ENCODE results near the gene SLC29A1. TPM values are rescaled to one million over a fixed set of nuclear protein-coding genes. Genes with fewer than 3 reads are reported as not detected.

Gene SLC29A1
- total RNA-seq, 1 experiment from 2014 or later = 54.7 TPM

DNA sequence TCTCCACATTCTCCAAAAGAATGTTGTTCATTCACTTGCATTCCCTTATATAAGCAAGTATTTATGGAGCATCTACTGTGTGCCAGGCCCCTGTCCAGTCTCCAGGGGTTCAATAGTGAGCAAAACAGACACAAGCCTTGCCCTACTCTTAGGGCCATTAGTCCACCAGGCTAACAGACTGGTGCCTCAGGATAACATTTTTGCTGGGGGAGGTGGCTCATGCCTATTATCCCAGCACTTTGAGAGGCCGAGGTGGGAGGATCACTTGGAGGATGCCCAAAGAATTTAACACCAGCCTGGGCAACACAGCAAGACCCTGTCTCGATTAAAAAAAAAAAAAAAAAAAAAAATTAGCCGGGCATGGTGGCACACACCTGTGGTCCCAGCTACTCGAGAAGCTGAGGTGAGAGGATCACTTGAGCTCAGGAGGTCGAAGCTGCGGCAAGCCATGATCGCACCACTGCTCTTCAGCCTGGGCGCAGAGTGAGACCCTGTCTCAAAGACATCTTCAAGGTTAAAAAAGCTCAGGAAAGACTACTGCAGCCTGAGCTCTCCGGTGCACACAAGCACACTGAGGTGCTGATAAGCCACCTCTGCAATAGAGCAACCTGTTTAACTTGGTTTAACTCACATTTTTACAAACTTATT is 44.8 kb upstream of the SLC29A1 start:
- Histone ChIP-seq H3K4me2 (ENCODE audit: low read length) (peak overlapping the region; percentile 41), H3K9ac (ENCODE audit: low read length) (no peak overlapping the region), H2AFZ (ENCODE audit: low read length) (no peak overlapping the region), H3K36me3 (ENCODE audit: low read depth, low read length) (no peaks in the 10 kb centered on the region), H3K9me3 (ENCODE audit: low read length) (no peaks in the 10 kb centered on the region), H3K27me3 (ENCODE audit: low read length) (no peaks in the 10 kb centered on the region), H4K20me1 (ENCODE audit: low read length) (no peaks in the 10 kb centered on the region), H3K27ac (ENCODE audit: low read length) (0 out of 2 replicates have a peak overlapping the region, but pooled peaks have one; percentile 7), H3K79me2 (ENCODE audit: low read length) (no peaks in the 10 kb centered on the region), H3K4me3 (ENCODE audit: low read length) (no peak overlapping the region), H3K9me2 (replicated peaks; ENCODE audit: low read length) (no peaks in the 10 kb centered on the region), H3F3A (ENCODE audit: low read length, unreplicated experiment) (no peaks in the 10 kb centered on the region), H3K4me1 (ENCODE audit: insufficient read depth, low read length) (peaks cover 17% of the 10 kb centered on the region)
- DNase-seq = no peak
- ATAC-seq = peak; percentile 44
- POLR2A ChIA-PET (ENCODE audit: unreplicated experiment) = no interaction called here
- BruUV-seq (replicated peaks) = no TSS peak
- CTCF ChIA-PET = no interaction called here
- intact Hi-C loops (cut with micrococcal nuclease) = no loop called here
- TF ChIP-seq EZH2phosphoT487 (IDR thresholded peaks at IDR 0.05; ENCODE audit: borderline replicate concordance, low read length) (no peak), EZH2 (IDR thresholded peaks at IDR 0.05; ENCODE audit: low read length, unreplicated experiment) (no peak)
- TF ChIP-seq, protein P1, sequence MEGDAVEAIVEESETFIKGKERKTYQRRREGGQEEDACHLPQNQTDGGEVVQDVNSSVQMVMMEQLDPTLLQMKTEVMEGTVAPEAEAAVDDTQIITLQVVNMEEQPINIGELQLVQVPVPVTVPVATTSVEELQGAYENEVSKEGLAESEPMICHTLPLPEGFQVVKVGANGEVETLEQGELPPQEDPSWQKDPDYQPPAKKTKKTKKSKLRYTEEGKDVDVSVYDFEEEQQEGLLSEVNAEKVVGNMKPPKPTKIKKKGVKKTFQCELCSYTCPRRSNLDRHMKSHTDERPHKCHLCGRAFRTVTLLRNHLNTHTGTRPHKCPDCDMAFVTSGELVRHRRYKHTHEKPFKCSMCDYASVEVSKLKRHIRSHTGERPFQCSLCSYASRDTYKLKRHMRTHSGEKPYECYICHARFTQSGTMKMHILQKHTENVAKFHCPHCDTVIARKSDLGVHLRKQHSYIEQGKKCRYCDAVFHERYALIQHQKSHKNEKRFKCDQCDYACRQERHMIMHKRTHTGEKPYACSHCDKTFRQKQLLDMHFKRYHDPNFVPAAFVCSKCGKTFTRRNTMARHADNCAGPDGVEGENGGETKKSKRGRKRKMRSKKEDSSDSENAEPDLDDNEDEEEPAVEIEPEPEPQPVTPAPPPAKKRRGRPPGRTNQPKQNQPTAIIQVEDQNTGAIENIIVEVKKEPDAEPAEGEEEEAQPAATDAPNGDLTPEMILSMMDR (conservative IDR thresholded peaks at IDR 0.05; ENCODE audit: low read depth, low read length) = no peak

DNA sequence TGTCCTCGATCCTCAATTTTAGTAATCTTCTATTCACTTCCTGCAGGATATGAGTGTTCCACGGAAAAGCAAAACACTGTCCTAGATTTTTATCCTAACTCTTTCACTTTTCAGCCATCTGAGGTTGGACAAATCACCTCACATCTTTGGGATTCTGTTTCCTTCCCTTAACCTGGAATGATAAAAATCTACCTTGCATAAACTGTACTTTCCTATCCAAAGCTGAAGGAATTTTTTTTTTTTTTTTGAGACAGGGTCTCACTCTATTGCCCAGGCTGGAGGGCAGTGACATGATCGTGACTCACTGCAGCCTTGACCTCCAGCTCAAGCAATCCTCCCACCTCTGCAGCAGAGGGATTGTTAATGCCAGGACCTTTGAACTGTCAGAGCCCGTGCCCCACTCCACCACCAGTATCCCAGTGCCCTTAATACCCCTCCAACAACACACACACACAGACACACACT is 44.3 kb upstream of the SLC29A1 start:
- Histone ChIP-seq H3K79me2 (ENCODE audit: low read length) (no peaks in the 10 kb centered on the region), H3K4me1 (ENCODE audit: insufficient read depth, low read length) (peaks cover 17% of the 10 kb centered on the region), H3K4me2 (ENCODE audit: low read length) (peak overlapping the region; percentile 41), H3K4me3 (ENCODE audit: low read length) (no peak overlapping the region), H3K27ac (ENCODE audit: low read length) (0 out of 2 replicates have a peak overlapping the region, but pooled peaks have one; percentile 7), H3K9me3 (ENCODE audit: low read length) (no peaks in the 10 kb centered on the region), H3F3A (ENCODE audit: low read length, unreplicated experiment) (no peaks in the 10 kb centered on the region), H2AFZ (ENCODE audit: low read length) (no peak overlapping the region), H3K27me3 (ENCODE audit: low read length) (no peaks in the 10 kb centered on the region), H3K9ac (ENCODE audit: low read length) (no peak overlapping the region), H4K20me1 (ENCODE audit: low read length) (no peaks in the 10 kb centered on the region), H3K9me2 (replicated peaks; ENCODE audit: low read length) (no peaks in the 10 kb centered on the region), H3K36me3 (ENCODE audit: low read depth, low read length) (no peaks in the 10 kb centered on the region)
- TF ChIP-seq EZH2 (IDR thresholded peaks at IDR 0.05; ENCODE audit: low read length, unreplicated experiment) (no peak), EZH2phosphoT487 (IDR thresholded peaks at IDR 0.05; ENCODE audit: borderline replicate concordance, low read length) (no peak)
- TF ChIP-seq, protein P1 (conservative IDR thresholded peaks at IDR 0.05; ENCODE audit: low read depth, low read length) = no peak
- DNase-seq (peak; percentile 40), ATAC-seq (peak; percentile 59)
- POLR2A ChIA-PET (ENCODE audit: unreplicated experiment) = interaction anchor here (0.6 kb wide), 1 partner anchor 11 kb away, joined by 13 read pairs; no protein-coding TSS in a partner anchor
- CTCF ChIA-PET = no interaction called here
- BruUV-seq (replicated peaks) = no TSS peak
- intact Hi-C loops (cut with micrococcal nuclease) = no loop called here

DNA sequence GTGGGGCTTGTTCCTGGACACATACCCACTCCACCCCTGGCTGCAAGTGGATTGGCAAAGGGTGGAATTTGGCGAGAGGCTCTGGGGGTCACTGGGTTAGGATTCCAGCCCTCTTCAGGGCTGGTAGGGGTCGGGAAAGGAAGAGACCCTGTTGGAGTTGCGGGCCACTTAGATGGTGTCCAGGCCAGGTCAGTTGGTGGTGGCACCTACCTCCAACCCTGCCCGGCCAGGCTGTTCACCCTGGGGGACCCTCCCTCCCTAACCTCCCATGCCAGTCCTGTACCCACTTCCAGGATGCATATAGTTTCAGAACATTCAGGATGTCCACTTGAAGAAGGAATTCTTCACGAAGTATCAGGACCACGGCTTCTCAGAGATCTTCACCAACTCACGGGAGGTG is 43.7 kb upstream of the SLC29A1 start:
- Histone ChIP-seq H2AFZ (ENCODE audit: low read length) (no peak overlapping the region), H3K9me3 (ENCODE audit: low read length) (no peaks in the 10 kb centered on the region), H3K27ac (ENCODE audit: low read length) (no peak overlapping the region), H3K4me2 (ENCODE audit: low read length) (no peak overlapping the region), H3K9ac (ENCODE audit: low read length) (no peak overlapping the region), H3K4me1 (ENCODE audit: insufficient read depth, low read length) (peaks cover 17% of the 10 kb centered on the region), H3F3A (ENCODE audit: low read length, unreplicated experiment) (no peaks in the 10 kb centered on the region), H3K79me2 (ENCODE audit: low read length) (no peaks in the 10 kb centered on the region), H3K27me3 (ENCODE audit: low read length) (no peaks in the 10 kb centered on the region), H3K36me3 (ENCODE audit: low read depth, low read length) (no peaks in the 10 kb centered on the region), H4K20me1 (ENCODE audit: low read length) (no peaks in the 10 kb centered on the region), H3K9me2 (replicated peaks; ENCODE audit: low read length) (no peaks in the 10 kb centered on the region), H3K4me3 (ENCODE audit: low read length) (no peak overlapping the region)
- DNase-seq = no peak
- BruUV-seq (replicated peaks) = no TSS peak
- intact Hi-C loops (cut with micrococcal nuclease) = no loop called here
- TF ChIP-seq EZH2 (IDR thresholded peaks at IDR 0.05; ENCODE audit: low read length, unreplicated experiment) = no peak
- TF ChIP-seq, protein P1 (conservative IDR thresholded peaks at IDR 0.05; ENCODE audit: low read depth, low read length) = no peak
- POLR2A ChIA-PET (ENCODE audit: unreplicated experiment) = interaction anchor here (0.6 kb wide), 1 partner anchor 10 kb away, joined by 13 read pairs; no protein-coding TSS in a partner anchor
- no peak for ATAC-seq
- CTCF ChIA-PET = no interaction called here
